HUDEP-2 (cell line): Measurements from ENCODE around the gene CDC37.
A peak's percentile ranks its signal among the peaks of the same experiment; 100 is the strongest.

ENCODE experiments used
- DNase-seq, 76 experiments: peaks; one replicate each; lab custom pipeline; 2025; ENCODE audit not compliant: unreplicated experiment in 76 of 76; lab: John Stamatoyannopoulos, UW

CDC37 gene

GRCh38 chr19:10403137-10404021, at the start of gene CDC37:
Gene CDC37 (minus strand): TSS chr19:10403542. CDS start chr19:10403479, 63 bp downstream.
- DNase-seq: peak in 75 of 76 experiments; percentile 56 to 99 (median 96)

- peak in 75 of 76 experiments; percentile 72 to 99 (median 96) for DNase-seq
Measured at GRCh38 chr19:10450853-10451609, 47.7 kb upstream of the CDC37 start.

DNA sequence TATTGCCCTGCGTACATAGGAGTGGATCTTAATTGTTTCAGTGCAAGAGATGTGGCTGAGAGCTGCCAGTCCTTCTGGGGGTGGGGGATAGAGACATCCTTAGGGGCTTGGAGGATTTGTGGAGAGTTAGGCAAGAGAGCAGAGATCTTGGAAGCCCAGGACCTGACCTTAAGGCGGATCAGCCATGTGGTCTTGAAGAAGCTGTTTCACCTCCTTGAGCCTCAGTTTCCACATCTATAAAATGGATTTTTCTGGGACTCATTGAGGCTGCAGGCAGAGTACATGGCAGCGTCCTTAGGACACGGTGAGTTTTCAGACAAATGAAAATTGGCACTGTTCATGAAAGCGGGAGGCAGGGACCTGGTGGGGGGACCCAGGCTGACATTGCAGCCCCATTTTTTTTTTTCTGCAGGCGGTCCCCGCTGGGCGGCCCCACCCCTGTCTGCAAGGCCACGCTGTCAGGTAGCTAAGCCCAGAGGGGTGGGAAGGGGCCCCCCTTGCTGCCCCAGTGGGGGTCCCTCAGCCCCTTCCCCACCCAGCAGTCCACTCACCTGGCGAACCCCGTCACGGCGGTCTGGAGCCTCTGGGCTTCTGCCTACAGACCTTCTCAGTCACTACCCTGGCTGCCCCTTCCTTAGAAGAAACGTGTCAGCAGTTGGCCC, 47.0 kb upstream of the CDC37 start:
- DNase-seq: no peak

GRCh38 chr19:10449037-10449436, 45.7 kb upstream of the CDC37 start:
- no peak for DNase-seq

- DNase-seq: no peak
Measured at GRCh38 chr19:10442698-10443097, 39.4 kb upstream of the CDC37 start.

DNA sequence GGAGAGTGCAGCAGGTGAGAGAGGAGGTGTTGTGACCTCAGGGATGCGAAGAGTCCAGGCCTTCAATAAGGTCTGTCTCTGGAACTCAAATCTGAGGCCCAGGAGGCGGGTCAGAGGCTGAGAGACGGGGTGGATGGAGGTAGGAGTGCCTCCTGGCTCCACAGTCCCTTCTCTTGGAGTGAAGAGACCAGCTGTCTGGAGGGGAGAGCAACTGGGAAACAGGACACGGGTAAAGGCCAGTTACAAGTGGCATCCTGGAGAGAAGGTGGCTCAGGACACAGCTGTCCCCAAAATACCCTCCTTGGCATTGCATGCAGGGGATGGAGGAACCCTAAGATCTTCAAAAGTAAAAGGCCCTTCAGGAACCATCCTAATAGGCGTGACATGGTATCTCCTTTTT, 36.2 kb upstream of the CDC37 start:
- no peak for DNase-seq

DNA sequence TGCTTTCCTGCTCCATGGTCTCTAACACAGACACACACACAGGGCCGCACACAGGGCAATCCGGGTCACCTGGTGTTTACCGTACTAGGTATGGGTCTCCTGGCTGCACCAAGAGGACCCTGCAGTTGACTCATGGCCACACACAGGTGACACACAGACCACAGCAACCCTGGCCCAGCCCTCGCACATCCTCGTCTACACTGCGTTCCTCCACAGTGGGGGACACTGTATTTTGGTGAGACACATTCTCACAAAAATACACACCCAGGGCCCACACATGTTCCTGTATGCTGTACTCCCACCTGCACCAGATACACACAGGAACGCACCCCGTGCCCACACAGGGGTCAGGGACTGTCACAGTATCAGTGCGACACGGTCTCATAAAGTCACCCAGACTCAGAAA, 29.8 kb upstream of the CDC37 start:
- DNase-seq: no peak

DNA sequence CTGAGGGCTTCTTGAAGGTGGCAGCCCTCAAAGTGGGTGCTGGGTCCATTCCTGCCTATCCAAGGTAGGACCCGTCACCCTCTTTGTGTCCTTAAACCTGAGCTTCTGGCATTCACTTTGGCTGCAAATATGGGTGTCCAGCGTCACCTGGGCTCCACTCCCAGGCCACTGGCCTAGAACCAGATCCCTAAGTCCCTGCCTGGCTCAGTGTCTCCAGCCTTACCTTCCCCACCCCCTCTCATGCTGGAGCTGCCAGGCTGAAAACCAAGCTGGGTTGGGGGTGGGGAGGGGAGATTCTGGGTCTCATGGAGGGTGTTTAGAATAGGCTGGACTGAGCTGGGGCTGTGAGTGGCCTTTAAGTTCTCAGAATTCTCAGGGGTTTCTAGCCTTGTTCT, 29.4 kb upstream of the CDC37 start:
- DNase-seq: no peak

DNA sequence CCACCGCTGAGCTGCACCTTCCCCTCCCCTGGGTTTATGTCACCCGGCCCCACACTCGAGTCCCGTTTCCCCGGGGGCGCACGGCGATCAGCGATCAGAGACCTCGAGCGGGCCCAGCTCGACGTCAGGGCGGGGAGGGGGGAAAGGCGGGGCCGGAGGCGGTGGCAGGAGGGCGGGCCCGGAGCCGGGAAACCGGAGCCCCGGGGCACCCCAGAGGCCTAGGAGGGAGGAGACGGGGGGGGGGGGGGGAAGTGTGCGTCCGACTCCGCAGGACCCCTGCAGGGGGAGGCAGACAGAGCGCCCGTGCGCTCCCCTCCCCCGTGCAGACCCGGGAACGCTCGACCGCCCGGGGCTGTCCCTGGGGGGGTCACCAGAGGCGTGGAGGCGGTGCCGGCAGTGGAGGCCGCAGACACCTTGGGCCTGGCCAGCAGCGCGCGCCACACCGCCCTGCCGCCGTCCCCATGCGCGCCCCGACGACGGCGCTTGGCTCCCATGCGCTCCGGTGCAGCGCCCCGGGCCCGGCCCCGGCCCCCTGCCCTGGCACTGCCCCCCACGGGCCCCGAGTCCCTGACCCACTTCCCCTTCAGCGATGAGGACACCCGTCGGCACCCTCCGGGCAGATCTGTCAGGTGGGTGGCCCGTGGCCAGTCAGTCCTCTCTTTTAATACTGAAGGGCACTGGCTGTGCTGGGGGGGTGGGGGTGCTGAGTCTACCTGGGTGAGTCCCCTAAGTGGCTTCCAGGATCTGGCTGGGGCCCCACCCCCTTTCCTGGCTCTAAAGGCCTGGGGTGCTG, 28.8 kb upstream of the CDC37 start:
- peak in 52 of 76 experiments; percentile 16 to 79 (median 63) for DNase-seq

DNA sequence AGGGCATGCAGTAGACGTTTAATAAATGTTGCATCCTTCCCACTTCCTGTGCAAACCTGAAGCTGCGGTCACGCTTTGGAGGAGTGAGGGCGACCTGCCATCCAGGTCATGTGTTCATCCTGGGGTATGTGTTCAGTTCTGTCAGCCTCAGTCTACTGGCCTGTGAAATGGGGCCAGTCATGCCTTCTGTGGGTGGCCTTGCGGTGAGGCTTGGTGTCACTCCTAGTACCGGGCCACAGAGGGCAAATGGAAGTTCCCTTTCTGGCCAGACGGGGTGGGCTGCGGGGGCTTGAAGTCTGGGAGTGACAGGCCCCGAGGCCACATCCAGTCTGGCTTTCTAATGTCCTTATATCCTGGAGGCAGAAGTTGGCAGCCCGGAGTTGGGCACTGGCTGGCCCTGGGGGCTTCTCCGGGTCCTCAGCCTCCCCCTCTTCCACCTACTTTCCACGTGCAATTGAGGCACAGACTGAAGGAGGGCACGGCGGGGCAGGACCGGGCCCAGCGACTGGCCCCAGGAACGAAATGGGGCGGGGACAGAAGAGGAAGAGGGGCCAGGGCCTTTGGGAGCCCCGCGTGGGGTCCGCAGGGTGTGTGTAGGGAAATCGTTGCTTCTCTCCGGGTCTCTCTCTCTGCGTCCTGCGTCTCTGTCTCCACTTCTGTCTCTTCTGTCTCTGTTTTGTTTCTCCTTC, 28.1 kb upstream of the CDC37 start:
- peak in 54 of 76 experiments; percentile 13 to 75 (median 48) for DNase-seq

DNA sequence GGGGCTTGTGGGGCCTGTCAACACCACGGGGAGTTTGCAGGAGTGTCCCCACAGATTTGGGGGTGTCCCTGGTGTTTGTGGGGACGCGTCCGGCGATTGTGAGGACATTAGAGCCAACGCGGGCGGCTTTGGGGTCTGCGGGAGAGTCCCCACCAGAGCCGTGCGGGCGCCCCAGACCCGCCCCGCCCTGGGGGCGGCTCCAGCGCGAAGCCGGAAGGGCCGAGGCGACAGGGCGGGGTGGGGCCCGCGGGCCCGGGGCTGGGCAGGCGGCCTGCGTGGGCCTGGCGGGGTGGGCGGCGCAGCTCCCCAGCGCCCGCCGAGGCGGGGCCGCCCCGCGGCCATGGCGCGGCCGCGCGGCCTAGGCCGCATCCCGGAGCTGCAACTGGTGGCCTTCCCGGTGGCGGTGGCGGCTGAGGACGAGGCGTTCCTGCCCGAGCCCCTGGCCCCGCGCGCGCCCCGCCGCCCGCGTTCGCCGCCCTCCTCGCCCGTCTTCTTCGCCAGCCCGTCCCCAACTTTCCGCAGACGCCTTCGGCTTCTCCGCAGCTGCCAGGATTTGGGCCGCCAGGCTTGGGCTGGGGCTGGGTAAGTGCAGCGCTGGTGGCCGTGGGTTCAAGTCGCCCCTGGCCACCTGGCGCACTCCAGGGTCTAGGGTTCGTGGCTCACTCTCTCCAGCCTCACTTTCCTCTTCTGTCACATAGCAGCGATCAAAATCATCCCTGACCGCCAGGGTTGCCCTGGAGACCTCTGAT, 27.3 kb upstream of the CDC37 start:
- DNase-seq: peak in 44 of 76 experiments; percentile 14 to 73 (median 52)

- DNase-seq: no peak
Measured at GRCh38 chr19:10428996-10429381, 25.6 kb upstream of the CDC37 start.

DNA sequence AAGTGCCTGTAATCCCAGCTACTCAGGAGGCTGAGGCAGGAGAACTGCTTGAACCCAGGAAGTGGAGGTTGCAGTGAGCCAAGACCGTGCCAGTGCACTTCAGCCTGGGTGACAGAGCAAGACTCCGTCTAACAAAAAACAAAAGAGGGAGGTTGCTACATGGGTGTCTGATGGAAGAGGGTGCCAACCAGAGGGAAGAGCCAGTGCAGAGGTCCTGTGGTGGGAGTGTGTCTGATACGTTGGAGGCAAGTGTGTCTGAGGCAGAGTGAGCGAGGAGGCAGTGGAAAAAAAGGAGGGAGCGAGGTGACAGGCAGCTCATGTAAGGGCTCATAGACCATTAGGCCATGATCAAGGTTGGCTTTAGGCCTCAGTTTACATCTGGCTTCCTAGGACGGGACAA, 23.8 kb upstream of the CDC37 start:
- no peak for DNase-seq

DNA sequence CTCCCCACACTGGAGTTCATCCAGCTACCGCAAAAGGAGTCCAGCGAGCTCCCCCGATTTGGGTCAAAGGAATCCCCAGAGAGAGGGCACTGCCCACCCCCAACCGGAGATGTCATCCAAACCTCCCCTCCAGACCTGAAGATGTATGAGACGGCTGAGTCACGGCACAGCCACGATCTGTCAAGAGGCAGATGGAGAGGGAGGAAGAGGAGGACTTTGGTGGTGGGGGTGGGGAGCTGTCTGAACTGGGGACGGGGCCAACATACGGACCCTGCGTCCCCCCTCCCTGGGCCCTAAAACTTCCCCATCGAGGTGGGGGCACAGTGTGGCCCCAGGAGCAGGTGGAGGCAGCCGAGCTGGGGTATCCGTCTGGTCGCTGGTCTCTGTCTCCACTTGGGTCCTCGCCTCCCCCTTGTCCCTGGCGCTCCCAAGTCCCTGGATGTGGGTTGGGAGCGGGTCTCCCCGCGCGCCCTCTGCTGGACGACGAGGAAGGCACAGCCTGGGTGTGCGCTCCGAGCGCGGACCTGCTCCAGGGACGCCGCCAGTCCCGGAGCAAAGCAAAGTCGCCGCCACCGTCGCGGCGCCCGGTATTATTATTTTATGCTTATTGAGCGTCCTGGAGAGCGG, 20.8 kb upstream of the CDC37 start:
- DNase-seq: peak in 64 of 76 experiments; percentile 26 to 88 (median 74)

- no peak for DNase-seq
Measured at GRCh38 chr19:10422846-10423245, 19.5 kb upstream of the CDC37 start.

DNA sequence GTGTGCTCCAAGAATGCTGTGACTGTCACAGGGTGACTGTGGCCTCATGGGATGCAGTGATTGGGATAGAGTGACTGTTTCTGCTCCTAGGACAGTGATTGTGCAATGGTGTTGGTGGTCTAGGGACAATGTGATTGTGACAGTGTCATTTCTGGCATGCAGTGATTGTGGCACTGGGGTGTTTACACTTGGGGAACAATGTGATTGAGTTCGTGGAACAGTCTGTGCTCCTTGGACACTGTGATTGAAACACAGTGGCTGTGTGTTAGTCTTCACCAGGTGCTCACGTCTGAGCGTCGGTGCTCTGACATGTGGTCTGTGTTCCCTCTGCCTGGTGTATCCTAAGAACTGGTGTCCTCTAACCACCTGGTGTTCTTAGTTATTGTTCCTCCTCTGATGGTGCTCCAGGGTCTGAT, 18.7 kb upstream of the CDC37 start:
- peak in 1 of 76 experiments; percentile 36 for DNase-seq

DNA sequence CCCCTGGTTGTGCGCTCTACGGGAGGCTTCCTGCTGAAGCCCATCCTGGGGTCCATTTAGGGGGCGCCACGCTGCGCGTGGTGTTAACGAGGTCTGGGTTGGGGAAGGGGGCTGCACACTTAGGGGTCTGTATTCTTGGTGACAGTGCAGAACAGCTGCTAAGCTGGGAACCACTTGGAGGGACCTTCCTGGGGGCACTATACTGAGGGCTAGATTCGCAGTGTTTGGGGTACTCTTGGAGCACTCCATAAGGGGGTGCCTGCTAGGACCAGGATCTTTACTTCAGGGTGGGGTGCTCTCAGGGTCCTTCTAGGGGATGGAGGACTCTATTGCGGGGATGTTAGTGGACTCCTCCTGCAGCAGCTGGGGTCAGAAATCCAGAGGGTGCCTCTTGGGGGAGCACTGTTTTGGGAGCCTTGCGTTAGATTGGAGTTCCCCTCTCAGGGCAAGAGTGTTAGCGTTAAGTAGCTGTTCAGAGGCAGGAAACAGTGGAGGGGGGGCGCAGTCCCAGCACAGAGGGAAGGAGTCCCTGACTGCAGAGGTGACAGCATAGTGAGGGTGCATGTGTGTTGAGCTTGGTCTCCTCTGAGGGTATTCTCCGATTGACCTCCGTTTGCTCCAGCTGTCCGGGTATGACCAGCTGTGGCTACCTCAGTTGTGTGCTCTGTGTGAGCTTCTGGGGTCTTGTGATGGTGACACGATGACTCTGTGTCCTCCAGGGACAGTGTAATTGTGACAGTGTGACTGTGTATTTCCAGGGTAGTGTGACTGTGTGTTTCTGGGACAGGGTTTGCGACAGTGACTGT, 18.1 kb upstream of the CDC37 start:
- DNase-seq: peak in 2 of 76 experiments; percentile 20
